DOHH2 (cell line): ENCODE results near the gene TBX4.

ENCODE experiments used
- H3F3A ChIP-seq: fragments of 200-600 bp; sonication (generic), shearing (Covaris generic); 2 replicates; pipeline ENCODE4 v1.6.0; 2016; ENCODE audit warnings: antibody characterized with exemption, mild to moderate bottlenecking; ENCODE audit not compliant: control insufficient read depth, insufficient read depth
- H3K27ac ChIP-seq: fragments of 200-600 bp; sonication (generic); 2 replicates; pipeline ENCODE4 v1.5.1; 2014; ENCODE audit warnings: low read depth, mild to moderate bottlenecking, low read length, moderate library complexity
- H3K27me3 ChIP-seq: fragments of 200-600 bp; sonication (generic); 2 replicates; pipeline ENCODE4 v1.6.1; 2014; ENCODE audit warnings: mild to moderate bottlenecking, low read length, mixed read lengths; ENCODE audit not compliant: control insufficient read depth
- H3K36me3 ChIP-seq: fragments of 200-600 bp; sonication (generic); 2 replicates; pipeline ENCODE4 v1.6.1; 2014; ENCODE audit warnings: mild to moderate bottlenecking, low read length, moderate library complexity, mixed read lengths; ENCODE audit not compliant: control insufficient read depth
- H3K4me1 ChIP-seq: fragments of 200-600 bp; sonication (generic); 2 replicates; pipeline ENCODE4 v1.6.1; 2014; ENCODE audit warnings: mild to moderate bottlenecking, low read length, mixed read lengths; ENCODE audit not compliant: control insufficient read depth
- H3K4me2 ChIP-seq: fragments of 200-600 bp; sonication (generic); 2 replicates; pipeline ENCODE4 v1.6.0; 2014; ENCODE audit warnings: mild to moderate bottlenecking, low read length, moderate library complexity
- H3K4me3 ChIP-seq: fragments of 200-600 bp; sonication (generic); 2 replicates; pipeline ENCODE4 v1.5.1; 2014; ENCODE audit warnings: mild to moderate bottlenecking, low read length, mixed read lengths
- H3K79me2 ChIP-seq: fragments of 200-600 bp; sonication (generic); 2 replicates; pipeline ENCODE4 v1.6.1; 2014; ENCODE audit warnings: mild to moderate bottlenecking, low read length, mixed read lengths; ENCODE audit not compliant: control insufficient read depth
- H3K9me2 ChIP-seq: fragments of 200-600 bp; sonication (generic); replicated peaks from 2 replicates; pipeline ENCODE4 v1.6.1; 2014; ENCODE audit warnings: mild to moderate bottlenecking, low read length, mixed read lengths; ENCODE audit not compliant: control insufficient read depth
- H3K9me3 ChIP-seq: fragments of 200-600 bp; sonication (generic); 2 replicates; pipeline ENCODE4 v1.6.1; 2014; ENCODE audit warnings: antibody characterized with exemption, low read length, mixed read lengths; ENCODE audit not compliant: control insufficient read depth, insufficient read depth
- H4K20me1 ChIP-seq: fragments of 200-600 bp; sonication (generic); 2 replicates; pipeline ENCODE4 v1.6.0; 2014; ENCODE audit warnings: low read depth, mild to moderate bottlenecking, antibody characterized with exemption, low read length, moderate library complexity; ENCODE audit not compliant: control insufficient read depth, insufficient read depth
- EZH2phosphoT487 ChIP-seq: fragments of 200-600 bp; sonication (generic); IDR thresholded peaks from 2 replicates; pipeline ENCODE4 v1.6.1; 2017; ENCODE audit warnings: borderline replicate concordance, mild to moderate bottlenecking, antibody characterized with exemption, low read length, moderate library complexity, mixed read lengths
- TF ChIP-seq, protein P1 (sequence below): fragments of 200-600 bp; sonication (generic); IDR thresholded peaks from one replicate; pipeline ENCODE4 v1.5.1; 2014; ENCODE audit warnings: antibody characterized with exemption, mild to moderate bottlenecking, low read depth, low read length; ENCODE audit not compliant: poor library complexity, severe bottlenecking

The TBX4 gene

DNA sequence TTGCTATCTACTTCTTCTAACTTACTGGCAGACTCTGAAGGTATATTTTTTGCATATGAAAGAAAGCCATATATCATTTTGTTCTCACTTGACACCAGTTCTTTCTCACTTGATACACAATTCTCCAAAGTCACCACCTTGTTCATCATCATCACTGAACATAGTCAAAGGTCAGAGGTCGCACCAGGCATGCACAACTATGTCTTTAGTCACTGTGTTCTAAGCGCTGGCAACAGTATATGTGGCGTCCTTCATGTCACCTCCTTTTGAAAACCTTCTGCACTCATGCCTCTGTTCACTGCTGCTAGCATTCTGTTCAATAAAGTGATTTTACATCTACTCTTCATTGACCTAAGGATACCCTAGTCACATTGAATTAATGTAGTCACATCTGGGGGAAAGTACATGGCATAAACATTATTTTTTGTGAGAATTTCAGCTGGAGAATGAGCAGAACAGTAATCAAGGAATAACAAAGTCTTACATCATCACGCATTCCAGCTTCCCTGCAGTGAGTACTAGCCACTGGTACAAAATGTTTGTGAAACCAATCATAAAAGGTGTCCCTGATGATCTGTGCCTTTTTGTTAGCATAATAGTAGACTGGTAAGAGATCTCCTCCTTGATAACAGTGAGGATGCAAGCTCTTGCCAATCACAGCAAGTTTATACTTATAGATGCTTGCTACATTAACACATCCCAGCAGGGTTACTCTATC, 20.5 kb upstream of the TBX4 start:
- Histone ChIP-seq H4K20me1 (no peaks in the 10 kb centered on the region), H3K79me2 (no peaks in the 10 kb centered on the region), H3K4me2 (no peak overlapping the region), H3K27ac (no peak overlapping the region), H3K4me1 (no peaks in the 10 kb centered on the region), H3K27me3 (peaks cover 9% of the 10 kb centered on the region), H3K4me3 (no peak overlapping the region), H3K9me3 (no peaks in the 10 kb centered on the region), H3K36me3 (no peaks in the 10 kb centered on the region), H3K9me2 (no peaks in the 10 kb centered on the region), H3F3A (no peaks in the 10 kb centered on the region)
- TF ChIP-seq, protein P1, sequence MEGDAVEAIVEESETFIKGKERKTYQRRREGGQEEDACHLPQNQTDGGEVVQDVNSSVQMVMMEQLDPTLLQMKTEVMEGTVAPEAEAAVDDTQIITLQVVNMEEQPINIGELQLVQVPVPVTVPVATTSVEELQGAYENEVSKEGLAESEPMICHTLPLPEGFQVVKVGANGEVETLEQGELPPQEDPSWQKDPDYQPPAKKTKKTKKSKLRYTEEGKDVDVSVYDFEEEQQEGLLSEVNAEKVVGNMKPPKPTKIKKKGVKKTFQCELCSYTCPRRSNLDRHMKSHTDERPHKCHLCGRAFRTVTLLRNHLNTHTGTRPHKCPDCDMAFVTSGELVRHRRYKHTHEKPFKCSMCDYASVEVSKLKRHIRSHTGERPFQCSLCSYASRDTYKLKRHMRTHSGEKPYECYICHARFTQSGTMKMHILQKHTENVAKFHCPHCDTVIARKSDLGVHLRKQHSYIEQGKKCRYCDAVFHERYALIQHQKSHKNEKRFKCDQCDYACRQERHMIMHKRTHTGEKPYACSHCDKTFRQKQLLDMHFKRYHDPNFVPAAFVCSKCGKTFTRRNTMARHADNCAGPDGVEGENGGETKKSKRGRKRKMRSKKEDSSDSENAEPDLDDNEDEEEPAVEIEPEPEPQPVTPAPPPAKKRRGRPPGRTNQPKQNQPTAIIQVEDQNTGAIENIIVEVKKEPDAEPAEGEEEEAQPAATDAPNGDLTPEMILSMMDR = no peak
- TF ChIP-seq EZH2phosphoT487 = no peak

DNA sequence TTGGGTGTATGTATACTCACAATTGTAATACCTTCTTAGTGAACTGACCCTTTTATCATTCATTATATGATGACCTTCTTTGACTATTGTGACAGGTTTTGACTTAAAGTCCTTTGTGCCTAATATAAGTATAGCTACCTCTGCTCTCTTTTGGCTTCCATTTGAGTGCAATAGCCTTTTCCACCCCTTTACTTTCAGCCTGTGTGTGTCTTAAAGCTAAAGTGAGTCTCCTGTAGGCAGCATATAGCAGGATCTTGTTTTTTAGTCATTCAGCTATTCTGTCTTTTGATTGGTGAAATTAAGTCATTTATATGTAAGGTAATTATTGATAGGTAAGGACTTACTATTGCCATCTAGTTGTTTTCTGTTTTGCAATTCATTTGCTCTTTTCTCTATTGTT, 15.9 kb upstream of the TBX4 start:
- Histone ChIP-seq H3K79me2 (no peaks in the 10 kb centered on the region), H3K4me1 (no peaks in the 10 kb centered on the region), H3F3A (no peaks in the 10 kb centered on the region), H3K27ac (no peak overlapping the region), H3K9me3 (no peaks in the 10 kb centered on the region; the same call in 1 of the 2 replicates), H3K4me3 (no peak overlapping the region), H3K4me2 (no peak overlapping the region), H3K27me3 (peaks cover 10% of the 10 kb centered on the region), H3K9me2 (no peaks in the 10 kb centered on the region), H4K20me1 (no peaks in the 10 kb centered on the region), H3K36me3 (no peaks in the 10 kb centered on the region)
- TF ChIP-seq, protein P1 = no peak
- TF ChIP-seq EZH2phosphoT487 = no peak

DNA sequence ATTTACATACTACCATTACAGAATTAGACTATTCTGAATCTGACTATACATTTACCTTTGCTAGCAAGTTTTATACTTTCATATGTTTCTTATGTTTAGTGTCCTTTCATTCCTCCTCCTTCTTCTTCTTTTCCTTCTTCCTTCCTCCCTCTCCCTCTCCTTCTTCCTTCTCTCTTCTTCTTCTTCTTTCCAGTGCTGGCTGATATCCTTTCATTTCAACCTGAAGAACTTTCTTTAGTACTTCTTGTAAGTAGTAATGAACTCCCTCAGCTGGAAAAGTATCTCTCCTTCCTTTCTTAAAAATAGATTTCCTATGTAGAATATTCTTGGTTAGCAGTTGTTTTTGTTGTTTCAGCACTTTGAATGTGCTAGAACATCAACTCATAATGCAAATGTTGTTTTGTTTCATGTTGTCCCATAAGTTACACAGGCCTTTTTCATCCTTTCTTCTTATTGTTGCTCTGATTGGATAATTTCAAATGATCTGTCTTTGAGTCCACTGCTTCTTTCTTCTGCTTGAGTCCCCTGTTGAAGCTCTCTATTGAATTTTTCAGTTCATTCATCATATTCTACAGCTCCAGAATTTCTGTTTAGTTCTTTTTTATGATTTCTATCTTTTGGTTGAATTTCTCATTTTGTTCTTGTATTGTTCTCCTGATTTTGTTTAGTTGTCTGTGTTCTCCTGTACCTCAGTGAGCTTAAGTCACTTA, 15.1 kb upstream of the TBX4 start:
- Histone ChIP-seq H3K36me3 (no peaks in the 10 kb centered on the region), H3K27me3 (peaks cover 11% of the 10 kb centered on the region), H4K20me1 (no peaks in the 10 kb centered on the region), H3K9me3 (no peaks in the 10 kb centered on the region; the same call in 1 of the 2 replicates), H3K27ac (no peak overlapping the region), H3K79me2 (no peaks in the 10 kb centered on the region), H3F3A (no peaks in the 10 kb centered on the region), H3K9me2 (no peaks in the 10 kb centered on the region), H3K4me1 (no peaks in the 10 kb centered on the region), H3K4me2 (no peak overlapping the region), H3K4me3 (no peak overlapping the region)
- TF ChIP-seq, protein P1 = no peak
- no peak for TF ChIP-seq EZH2phosphoT487
